ENCODE measurements around the gene CNNM1.

- TF ChIP-seq, protein P1, sequence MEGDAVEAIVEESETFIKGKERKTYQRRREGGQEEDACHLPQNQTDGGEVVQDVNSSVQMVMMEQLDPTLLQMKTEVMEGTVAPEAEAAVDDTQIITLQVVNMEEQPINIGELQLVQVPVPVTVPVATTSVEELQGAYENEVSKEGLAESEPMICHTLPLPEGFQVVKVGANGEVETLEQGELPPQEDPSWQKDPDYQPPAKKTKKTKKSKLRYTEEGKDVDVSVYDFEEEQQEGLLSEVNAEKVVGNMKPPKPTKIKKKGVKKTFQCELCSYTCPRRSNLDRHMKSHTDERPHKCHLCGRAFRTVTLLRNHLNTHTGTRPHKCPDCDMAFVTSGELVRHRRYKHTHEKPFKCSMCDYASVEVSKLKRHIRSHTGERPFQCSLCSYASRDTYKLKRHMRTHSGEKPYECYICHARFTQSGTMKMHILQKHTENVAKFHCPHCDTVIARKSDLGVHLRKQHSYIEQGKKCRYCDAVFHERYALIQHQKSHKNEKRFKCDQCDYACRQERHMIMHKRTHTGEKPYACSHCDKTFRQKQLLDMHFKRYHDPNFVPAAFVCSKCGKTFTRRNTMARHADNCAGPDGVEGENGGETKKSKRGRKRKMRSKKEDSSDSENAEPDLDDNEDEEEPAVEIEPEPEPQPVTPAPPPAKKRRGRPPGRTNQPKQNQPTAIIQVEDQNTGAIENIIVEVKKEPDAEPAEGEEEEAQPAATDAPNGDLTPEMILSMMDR (conservative IDR thresholded peaks at IDR 0.05): no peak
- TF ChIP-seq ZFX (IDR thresholded peaks at IDR 0.05): no peak
These were observed 37.5 kb downstream of the CNNM1 start for GRCh38 chr10:99366666-99367065.

Measured in C4-2B (cell line).